Pancreas (tissue), 10 donors: Measurements from ENCODE around the gene PCYT1A. TPM values are rescaled to one million over a fixed set of nuclear protein-coding genes. Genes with fewer than 3 reads are reported as not detected.
A peak's percentile ranks its signal among the peaks of the same experiment; 100 is the strongest.

Experiments
- ATAC-seq, 4 donors: fragments of 200-7000 bp; cut with Tn5 transposase; one replicate each; pipeline versions ENCODE4 v1.8.0 to v1.9.1; 2020; ENCODE audit warnings: mild to moderate bottlenecking in 4 of 4, moderate library complexity in 4 of 4
- DNase-seq, 6 donors: peaks; one replicate each; pipeline ENCODE4 v3.0.0-alpha.2; 2020
- FAIRE-seq: peaks from 2 replicates; lab custom pipeline; 2012; peaks lifted over from hg19 to GRCh38; lab: Jason Lieb, UNC
- H3K27ac ChIP-seq, 4 donors: fragments of 200-600 bp; sonication (generic); 1 replicate in 3 of 4; 2 replicates in 1 of 4; pipeline versions ENCODE4 v1.5.0 to v1.8.0; 2020
- H3K27me3 ChIP-seq, 4 donors: fragments of 200-600 bp; one replicate each; pipeline ENCODE4 v1.8.0; 2021
- H3K36me3 ChIP-seq, 3 donors: fragments of 200-600 bp; sonication (generic) in 1 of 3; one replicate each; pipeline versions ENCODE4 v1.5.0 to v1.8.0; 2020 to 2021
- H3K4me1 ChIP-seq, 3 donors: fragments of 200-600 bp; one replicate each; pipeline ENCODE4 v1.8.0; 2021
- H3K4me3 ChIP-seq, 4 donors: fragments of 200-600 bp; sonication (generic) in 2 of 4; one replicate each; pipeline versions ENCODE4 v1.5.0 to v1.8.0; 2020 to 2021
- H3K9me3 ChIP-seq, 4 donors: fragments of 200-600 bp; one replicate each; pipeline ENCODE4 v1.8.0; 2021
- WGBS, 2 donors: extraction: QIAGEN DNeasy Blood & Tissue Kit; methylation state at CpG; one replicate each; pipeline ENCODE4 v1.1.7; 2013; 5-methylcytosine and 5-hydroxymethylcytosine counted together
- intact Hi-C, 3 donors: fragments of 100-400 bp; cut with DNase I; formaldehyde crosslinking; loops; one replicate each; pipeline versions ENCODE4 v1.11.1 to v1.14.2; 2022
- polyA plus RNA-seq, 2 donors: library from polyadenylated mRNA; stranded (reverse); fragments of 200-250 nt; gene quantifications; one replicate each; pipeline ENCODE4 v1.2.3, GENCODE V29; 2013
- total RNA-seq, 6 donors: library from RNA; stranded (reverse); fragmentation: NEBNext Ultra II Directional in 4 of 6; extraction: Animal tissue kit (Norgen Biotek cat#: 25700) in 4 of 6; gene quantifications; one replicate each; pipeline versions ENCODE4 v1.2.1 to v1.2.4, GENCODE V29; 2021 to 2023
- TF ChIP-seq, protein P1 (sequence below), 4 donors: fragments of 200-600 bp; sonication (generic) in 3 of 4; IDR thresholded peaks; one replicate each; pipeline versions ENCODE4 v1.5.0 to v1.8.0; 2021; ENCODE audit warnings: antibody characterized with exemption in 4 of 4
- donor health status: healthy with polysubstance abuse.
- donor health status: DM: no; HTN: no; CAD: no; lungs with moderate emphysema.
- donor health status: DM: no; HTN: no; CAD: no.
- donor health status: control.
- donor health status: control.
- donor health status: Bipolar disorder and iron deficiency.
- donor health status: DM: yes; HTN: yes; CAD: no.
- donor health status: DM: no; HTN: no; CAD: no.
- donor health status: DM: no; HTN: no; CAD: no.
- donor health status: DM: yes; HTN: yes; CAD: no.

PCYT1A gene
- total and polyA plus RNA-seq, 8 donors, result 14.1 to 26.0 (median 16.5) TPM

DNA sequence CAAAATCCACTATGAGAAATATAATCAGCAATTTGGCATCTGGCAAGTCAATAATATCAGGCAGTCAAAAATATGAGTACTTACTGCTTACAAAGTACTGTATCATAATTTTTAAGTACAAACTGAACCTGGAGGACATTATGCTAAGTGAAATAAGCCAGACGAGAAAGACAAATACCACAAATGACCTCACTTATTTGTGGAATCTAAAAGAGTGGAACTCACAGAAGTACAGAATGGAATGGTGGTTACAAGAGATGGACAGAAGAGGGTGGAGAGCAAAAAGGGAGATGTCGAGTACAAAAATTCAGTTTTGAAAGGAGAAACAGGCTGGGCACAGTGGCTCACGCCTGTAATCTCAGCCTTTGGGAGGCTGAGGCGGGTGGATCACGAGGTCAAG, 12.4 kb downstream of the PCYT1A start:
- TF ChIP-seq, protein P1, sequence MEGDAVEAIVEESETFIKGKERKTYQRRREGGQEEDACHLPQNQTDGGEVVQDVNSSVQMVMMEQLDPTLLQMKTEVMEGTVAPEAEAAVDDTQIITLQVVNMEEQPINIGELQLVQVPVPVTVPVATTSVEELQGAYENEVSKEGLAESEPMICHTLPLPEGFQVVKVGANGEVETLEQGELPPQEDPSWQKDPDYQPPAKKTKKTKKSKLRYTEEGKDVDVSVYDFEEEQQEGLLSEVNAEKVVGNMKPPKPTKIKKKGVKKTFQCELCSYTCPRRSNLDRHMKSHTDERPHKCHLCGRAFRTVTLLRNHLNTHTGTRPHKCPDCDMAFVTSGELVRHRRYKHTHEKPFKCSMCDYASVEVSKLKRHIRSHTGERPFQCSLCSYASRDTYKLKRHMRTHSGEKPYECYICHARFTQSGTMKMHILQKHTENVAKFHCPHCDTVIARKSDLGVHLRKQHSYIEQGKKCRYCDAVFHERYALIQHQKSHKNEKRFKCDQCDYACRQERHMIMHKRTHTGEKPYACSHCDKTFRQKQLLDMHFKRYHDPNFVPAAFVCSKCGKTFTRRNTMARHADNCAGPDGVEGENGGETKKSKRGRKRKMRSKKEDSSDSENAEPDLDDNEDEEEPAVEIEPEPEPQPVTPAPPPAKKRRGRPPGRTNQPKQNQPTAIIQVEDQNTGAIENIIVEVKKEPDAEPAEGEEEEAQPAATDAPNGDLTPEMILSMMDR (IDR thresholded peaks at IDR 0.05), result no peak
- FAIRE-seq (no peak), ATAC-seq (no peak), DNase-seq (no peak)
- H3K27ac ChIP-seq, result no peak overlapping the region
- peaks cover 8 to 9% (median 9%) of the 10 kb centered on the region in 3 donors for H3K4me1 ChIP-seq
- no peaks in the 10 kb centered on the region for H3K9me3 ChIP-seq
- no peaks in the 10 kb centered on the region for H3K27me3 ChIP-seq
- intact Hi-C loops, result no loop called here
- H3K4me3 ChIP-seq, result no peak overlapping the region
- peaks cover 0 to 6% (median 0%) of the 10 kb centered on the region in 3 donors for H3K36me3 ChIP-seq
- whole genome bisulfite sequencing, 2 donors, result 92 to 93% methylated on average over 4 to 5 of the region's 5 CpGs

DNA sequence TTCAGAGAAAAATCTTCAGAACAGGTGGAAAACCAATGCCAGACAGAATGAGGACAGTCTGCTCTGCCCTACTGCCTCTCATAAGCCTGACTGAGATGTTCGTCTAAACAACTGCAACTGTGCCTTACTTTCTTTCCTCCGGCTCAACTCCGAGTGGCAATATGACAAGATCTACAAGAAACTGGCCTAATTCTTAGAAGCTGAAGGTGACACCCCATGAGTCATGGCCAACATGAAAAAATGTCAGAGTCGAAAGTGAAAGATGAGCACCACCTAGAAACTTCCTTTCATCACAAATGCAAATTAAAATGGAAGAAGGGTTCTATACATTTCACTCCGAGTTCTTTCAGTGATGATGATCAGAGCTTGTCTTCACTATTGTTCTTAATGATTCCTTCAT, 12.9 kb downstream of the PCYT1A start:
- FAIRE-seq, result no peak
- 95 to 96% methylated on average over 5 of the region's 5 CpGs for WGBS, 2 donors

DNA sequence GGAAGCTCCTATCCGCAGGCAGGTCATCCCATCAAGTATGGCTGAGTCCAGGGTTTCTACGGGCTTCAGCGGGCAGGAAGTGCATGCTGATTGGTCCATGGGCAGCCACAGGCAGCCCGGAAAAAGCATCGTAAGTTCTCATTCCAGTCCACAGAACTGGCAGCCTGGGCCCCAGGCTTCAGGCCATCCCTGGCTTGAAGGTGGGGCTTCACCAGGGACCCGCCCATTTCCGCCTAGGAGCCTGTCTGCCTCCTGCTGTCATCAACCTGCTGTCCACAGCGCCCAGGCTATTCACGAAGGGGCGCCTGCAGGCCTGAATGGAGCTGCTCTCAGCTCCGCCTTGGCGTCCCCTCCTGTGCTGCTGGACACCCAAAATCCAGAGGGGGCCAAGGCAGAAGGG, 13.9 kb downstream of the PCYT1A start:
- ATAC-seq, result no peak
- Histone ChIP-seq H3K27ac (no peak overlapping the region), H3K9me3 (no peaks in the 10 kb centered on the region), H3K4me3 (no peak overlapping the region), H3K36me3 (peaks cover 0 to 6% (median 0%) of the 10 kb centered on the region in 3 donors), H3K4me1 (no peaks in the 10 kb centered on the region), H3K27me3 (no peaks in the 10 kb centered on the region)
- peak in 1 of 6 donors; percentile 51 for DNase-seq
- no peak for FAIRE-seq
- intact Hi-C loops, result no loop called here
- WGBS, 2 donors, result 97 to 98% methylated on average over 12 of the region's 12 CpGs
- TF ChIP-seq, protein P1 (IDR thresholded peaks at IDR 0.05), result no peak

More for the DNA sequence above, 12.9 kb downstream of the PCYT1A start:
- H3K27ac ChIP-seq, result no peak overlapping the region
- H3K4me1 ChIP-seq, result peaks cover 3 to 7% (median 7%) of the 10 kb centered on the region in 3 donors
- no peak overlapping the region for H3K4me3 ChIP-seq
- ATAC-seq (no peak), DNase-seq (no peak)
- intact Hi-C loops, result no loop called here
- no peaks in the 10 kb centered on the region for H3K27me3 ChIP-seq
- TF ChIP-seq, protein P1 (IDR thresholded peaks at IDR 0.05), result no peak
- H3K36me3 ChIP-seq, result peaks cover 0 to 6% (median 0%) of the 10 kb centered on the region in 3 donors
- H3K9me3 ChIP-seq, result no peaks in the 10 kb centered on the region

DNA sequence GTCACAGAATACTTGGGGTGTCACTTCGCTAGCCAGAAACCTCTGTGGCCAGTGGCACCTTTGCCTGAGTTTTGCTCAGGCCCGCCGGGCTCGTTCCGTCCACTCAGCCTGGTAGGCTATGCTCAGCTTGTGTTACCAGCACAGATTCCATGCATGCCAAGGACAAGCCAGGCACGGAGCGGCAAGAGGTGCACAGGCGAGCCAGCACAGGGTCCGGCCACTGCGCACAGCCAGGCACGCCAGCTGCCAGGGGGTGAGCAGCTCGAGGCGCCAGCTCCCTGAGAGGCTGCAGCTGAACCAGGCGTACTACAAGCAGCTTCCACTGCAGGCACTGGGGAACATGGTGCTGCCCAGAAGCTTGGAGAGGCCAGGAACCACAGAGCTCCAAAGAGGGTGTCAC, 14.7 kb downstream of the PCYT1A start:
- 97 to 98% methylated on average over 14 of the region's 14 CpGs for WGBS, 2 donors
- DNase-seq (no peak), ATAC-seq (no peak), FAIRE-seq (no peak)
- TF ChIP-seq, protein P1 (IDR thresholded peaks at IDR 0.05), result no peak
- H3K4me3 ChIP-seq, result no peak overlapping the region
- intact Hi-C loops, result no loop called here
- H3K36me3 ChIP-seq, result peaks cover 0 to 6% (median 0%) of the 10 kb centered on the region in 3 donors
- H3K27ac ChIP-seq, result no peak overlapping the region
- H3K27me3 ChIP-seq, result no peaks in the 10 kb centered on the region
- H3K9me3 ChIP-seq, result no peaks in the 10 kb centered on the region
- no peaks in the 10 kb centered on the region for H3K4me1 ChIP-seq

DNA sequence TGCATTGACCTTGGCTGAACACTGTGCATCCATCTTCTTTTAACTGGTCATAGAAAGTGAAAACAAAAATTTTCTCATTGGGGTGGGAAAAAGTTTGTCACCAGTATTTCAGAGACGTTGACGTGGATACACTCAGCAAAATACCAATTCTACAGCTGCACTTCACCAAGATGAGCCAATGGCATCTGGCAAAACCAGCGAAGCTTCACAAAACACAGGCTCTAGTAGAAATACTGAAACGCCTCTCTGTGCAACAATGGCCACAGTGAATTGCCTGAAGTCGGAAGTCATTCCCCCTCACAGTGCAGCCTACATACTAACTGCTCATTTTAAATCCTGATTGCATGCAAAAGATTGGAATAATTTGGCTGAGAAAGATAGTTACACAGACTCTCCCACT, 17.0 kb downstream of the PCYT1A start:
- TF ChIP-seq, protein P1 (IDR thresholded peaks at IDR 0.05), result no peak
- 97 to 98% methylated on average over 5 of the region's 5 CpGs for WGBS, 2 donors
- no peaks in the 10 kb centered on the region for H3K27me3 ChIP-seq
- ATAC-seq (no peak), FAIRE-seq (no peak), DNase-seq (no peak)
- intact Hi-C loops, result no loop called here
- peaks cover 0 to 18% (median 0%) of the 10 kb centered on the region in 3 donors for H3K36me3 ChIP-seq
- no peaks in the 10 kb centered on the region for H3K4me1 ChIP-seq
- H3K27ac ChIP-seq, result no peak overlapping the region
- H3K4me3 ChIP-seq, result no peak overlapping the region
- no peaks in the 10 kb centered on the region for H3K9me3 ChIP-seq
